ENCODE measurements around the gene FBXL16.
"Not testable (repeated sequence)": the region's sequence is repeated elsewhere in the genome, so short reads cannot be mapped to it uniquely, and the experiment has no call there.

The FBXL16 gene

DNA sequence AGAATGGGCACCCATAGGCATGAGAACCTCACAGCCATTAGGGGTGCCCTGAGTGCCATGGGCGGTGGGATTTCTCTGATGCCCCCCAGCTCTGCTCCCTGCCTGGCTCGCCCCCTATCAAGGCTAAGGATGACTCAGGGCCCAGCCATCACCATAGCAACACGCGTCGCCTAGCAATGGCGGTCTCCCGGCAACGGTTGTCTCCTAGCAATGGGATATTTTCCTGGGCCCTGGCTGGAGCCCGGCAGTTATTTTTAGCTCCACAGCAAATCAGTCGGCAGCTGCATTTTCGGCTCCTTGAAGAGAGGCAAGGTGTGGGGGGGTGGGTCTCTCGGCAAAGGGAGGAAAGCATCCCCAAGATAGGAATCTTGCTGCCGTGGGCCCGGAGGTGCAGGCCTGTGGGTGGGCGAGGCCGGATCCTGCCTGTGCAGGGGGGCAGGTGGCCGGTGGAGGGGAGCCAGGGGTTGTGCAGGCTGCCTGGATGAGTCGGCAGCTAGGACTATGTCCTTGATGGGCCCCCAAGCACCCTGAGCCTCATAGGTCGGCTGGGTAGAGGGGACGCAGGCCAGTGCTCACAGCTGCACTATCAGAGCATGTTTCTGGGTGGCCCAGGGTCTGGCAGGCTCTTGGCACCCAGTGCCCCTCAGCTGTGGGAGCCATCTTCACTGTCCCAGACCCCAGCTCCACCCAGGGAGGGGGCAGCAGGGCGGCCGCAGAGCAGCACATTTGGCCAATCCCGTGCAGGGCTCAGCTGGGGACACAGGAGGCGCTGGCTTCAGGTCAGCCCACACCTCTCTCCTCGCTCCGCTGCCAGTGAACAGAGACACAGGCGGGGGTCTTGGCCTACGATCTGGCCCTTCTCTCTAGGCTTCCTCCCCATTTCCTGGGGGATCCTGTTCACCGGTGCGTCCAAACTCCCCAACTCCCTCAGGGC, 4.2 kb upstream of the FBXL16 start:
- peak; percentile 44 for DNase-seq

DNA sequence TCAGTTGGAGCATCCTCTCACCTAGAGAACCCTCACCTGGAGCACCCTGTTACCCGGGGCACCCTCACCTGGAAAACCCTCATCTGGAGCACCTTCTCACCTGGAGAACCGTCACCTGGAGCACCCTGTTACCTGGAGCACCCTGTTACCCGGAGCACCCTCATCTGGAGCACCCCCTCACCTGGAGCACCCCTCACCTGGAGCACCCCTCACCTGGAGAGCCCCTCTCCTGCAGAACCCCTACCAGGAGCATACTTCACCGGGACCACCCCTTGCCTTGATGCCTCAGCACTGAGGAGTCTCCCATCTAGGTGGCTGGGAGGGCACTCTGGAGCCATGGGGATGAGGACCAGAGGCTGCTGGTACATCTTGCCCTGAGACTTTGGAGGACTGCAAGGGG, 3.4 kb upstream of the FBXL16 start:
- no peak for DNase-seq

DNA sequence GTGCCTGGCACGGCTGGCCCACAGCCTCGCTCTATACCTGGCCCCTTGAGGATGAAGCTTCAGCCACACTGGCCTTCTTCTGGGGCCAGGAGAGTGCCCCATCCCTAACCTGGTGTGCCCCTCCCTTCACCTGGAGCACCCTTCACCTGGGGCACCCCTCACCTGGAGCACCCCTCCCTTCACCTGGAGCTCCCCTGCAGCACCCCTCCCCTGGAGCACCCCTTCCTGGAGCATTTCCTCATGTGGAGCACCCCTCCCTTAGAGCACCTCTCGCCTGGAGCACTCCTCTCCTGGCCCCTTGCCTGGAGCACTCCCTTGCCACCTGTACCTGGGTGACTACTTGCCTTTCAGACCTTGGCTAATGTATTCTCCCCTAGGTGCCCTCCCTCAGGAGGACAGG, 2.4 kb upstream of the FBXL16 start:
- DNase-seq = no peak

DNA sequence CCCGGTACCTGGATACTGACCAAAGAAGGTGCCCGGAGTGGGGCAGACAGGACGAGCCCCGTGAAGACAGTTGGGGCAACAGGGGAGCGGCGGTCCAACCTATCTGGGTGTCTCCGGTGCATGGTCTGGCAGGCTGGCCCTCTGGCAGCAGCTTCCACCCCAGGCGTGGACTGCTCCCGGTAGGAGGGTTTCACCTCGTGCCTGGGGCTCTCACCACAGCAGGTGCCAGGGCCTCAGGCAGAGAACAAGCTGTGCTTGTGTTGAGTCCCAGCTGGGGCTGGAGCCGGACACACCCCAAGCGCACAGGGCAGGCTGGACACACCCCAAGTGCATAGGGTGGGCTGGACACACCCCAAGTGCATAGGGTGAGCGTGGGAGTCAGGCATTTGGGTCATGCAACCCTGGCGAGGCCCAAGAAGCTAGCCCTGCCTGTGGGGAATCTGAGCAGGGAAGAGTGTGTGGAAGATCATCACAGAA, 1.5 kb upstream of the FBXL16 start:
- no peak for DNase-seq

GRCh38 chr16:706189-707061, 824 bp upstream of the FBXL16 start:
- no peak for DNase-seq

DNA sequence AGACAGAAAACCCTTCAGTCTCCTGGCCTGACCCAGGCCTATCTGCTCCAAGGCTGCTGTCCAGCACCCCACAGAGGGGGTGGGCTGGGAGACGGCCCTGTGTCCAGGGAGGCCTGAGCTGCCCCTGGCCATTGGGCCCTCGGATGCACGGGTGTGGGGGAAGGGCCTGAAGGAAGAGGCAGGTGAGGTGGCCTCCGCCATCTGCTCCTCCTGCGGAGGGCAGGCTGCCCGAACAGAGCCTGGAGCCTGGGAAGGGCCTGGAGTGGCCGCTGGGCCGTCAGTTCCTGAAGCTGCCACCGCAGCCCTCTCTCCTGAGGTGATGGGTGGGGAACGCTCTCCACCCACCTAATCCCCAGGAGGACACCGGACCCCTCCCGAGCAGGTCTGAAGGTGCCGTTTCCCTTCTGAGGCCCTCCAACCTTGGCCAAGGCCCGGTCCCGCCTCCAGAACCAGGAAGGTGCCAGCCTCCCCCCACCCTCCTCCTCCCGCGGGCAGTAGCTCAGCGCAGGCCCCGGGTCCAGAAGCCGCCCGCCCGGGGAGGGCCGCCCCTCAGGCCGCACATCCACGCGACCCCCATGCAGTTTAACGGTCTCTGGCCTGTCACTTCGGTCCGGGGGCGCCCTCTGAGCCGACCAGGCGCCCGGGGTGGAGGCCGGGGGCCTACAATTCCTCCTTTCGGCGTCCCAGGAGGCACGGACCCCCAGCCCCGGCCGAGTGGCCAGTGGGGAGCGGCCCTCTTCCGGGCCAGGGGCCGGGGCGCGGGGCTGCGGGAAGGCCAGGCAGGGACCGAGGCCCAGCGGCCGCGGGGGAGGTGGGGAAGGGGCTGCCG, 835 bp downstream of the FBXL16 start:
- DNase-seq = no peak

- no peak for DNase-seq
These were observed 1.6 kb downstream of the FBXL16 start for GRCh38 chr16:704047-704446.

- DNase-seq = no peak
These were observed 2.2 kb downstream of the FBXL16 start for GRCh38 chr16:703406-703805.

- no peak for DNase-seq
These were observed 3.3 kb downstream of the FBXL16 start for GRCh38 chr16:702341-702740.

GRCh38 chr16:700684-701584, 4.7 kb downstream of the FBXL16 start:
- no peak for DNase-seq

- DNase-seq = no peak
These were observed 6.5 kb downstream of the FBXL16 start for GRCh38 chr16:698911-699671.

DNA sequence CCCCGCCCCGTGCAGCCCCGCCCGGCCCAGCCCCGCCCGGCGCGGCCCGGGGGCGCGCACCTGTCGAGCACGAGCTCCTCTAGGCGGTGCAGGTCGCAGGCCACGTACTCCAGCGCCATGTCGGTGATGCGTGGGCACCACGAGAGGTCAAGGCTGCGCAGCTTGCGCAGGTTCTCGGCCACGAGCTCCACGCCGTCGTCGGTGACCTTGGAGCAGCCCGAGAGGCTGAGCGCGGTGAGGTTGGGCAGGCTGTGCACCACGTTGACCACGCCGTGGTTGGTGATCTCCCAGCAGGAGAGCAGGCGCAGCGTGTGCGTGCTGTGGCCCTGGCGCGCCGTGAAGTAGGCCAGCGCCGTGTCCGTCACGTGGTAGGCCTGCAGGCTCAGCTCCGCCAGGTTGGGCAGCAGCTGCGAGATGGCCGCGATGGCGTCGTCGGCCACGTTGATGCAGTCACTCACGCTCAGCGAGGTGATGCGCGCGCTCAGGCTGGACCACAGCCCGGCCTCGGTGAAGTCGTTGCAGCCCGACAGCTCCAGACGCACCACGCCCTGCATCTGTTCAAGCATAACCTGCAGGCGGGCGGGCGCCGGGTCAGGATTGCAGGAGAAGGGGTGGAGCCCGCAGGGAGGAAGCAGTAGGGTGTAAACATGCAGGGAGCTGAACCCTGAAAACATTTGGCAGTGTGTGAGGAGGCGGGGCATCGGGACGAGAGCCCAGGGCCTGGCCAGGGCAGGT, 10.1 kb downstream of the FBXL16 start:
- DNase-seq = peak; percentile 79

DNA sequence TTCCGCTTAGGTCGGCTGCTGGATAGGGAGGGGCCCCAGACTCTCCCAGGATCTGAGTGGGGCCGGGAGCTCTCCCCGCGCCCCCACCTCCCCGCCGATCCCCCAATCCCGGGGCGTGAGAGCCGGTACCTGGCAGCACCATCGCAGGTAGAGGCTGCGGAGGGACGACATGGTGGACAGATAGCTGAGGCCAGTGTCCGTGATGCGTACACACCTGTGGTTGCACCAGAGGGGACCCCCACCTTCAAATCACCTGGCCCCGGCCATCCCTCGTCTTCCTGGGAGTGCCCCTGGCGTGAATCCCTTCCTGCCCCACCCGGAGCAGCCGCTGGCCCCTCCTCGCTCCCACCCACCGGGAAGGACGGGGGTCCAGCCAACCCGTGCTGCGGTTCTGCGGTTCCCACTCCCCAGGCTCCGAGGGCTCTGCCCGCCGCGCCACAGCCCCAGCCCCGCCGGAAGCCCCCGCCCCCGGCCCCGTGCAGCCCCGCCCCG, 10.7 kb downstream of the FBXL16 start:
- DNase-seq = no peak

DNA sequence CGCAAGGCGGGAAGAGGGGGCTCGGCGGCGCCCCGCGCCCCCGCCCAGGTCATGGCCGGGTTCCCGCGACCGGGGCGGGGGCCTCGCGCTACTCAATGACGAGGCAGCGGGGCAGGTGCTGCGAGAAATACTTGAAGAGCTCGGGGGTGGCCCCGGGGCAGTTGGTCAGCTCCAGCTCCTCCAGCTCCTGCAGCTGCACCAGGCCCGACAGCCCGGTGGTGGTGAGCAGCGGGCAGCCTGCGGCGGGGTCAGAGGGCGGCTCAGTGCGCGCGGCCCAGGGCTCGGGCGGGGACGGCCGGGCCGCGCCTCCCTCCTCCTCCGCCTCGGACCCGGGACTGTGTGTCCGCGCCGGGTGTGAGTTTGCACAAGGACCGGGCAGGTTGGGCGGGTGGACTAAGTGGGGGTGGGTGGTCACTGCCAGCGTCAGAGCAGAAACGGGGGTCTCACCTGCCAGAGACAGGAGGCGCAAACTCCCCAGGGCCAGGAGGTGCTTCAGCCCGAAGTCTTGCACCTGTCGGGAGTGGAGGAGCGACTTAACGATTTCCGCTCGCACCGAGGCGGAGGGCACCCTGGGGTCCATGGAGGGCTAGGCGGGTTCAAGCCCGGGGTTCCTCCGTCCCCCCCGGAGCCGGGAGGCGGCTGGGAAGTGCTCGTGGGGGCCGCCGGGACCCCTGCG, 11.3 kb downstream of the FBXL16 start:
- DNase-seq = no peak

- no peak for DNase-seq
These were observed 11.8 kb downstream of the FBXL16 start for GRCh38 chr16:693766-694165.

GRCh38 chr16:693364-693763, 12.2 kb downstream of the FBXL16 start:
- DNase-seq = no peak

DNA sequence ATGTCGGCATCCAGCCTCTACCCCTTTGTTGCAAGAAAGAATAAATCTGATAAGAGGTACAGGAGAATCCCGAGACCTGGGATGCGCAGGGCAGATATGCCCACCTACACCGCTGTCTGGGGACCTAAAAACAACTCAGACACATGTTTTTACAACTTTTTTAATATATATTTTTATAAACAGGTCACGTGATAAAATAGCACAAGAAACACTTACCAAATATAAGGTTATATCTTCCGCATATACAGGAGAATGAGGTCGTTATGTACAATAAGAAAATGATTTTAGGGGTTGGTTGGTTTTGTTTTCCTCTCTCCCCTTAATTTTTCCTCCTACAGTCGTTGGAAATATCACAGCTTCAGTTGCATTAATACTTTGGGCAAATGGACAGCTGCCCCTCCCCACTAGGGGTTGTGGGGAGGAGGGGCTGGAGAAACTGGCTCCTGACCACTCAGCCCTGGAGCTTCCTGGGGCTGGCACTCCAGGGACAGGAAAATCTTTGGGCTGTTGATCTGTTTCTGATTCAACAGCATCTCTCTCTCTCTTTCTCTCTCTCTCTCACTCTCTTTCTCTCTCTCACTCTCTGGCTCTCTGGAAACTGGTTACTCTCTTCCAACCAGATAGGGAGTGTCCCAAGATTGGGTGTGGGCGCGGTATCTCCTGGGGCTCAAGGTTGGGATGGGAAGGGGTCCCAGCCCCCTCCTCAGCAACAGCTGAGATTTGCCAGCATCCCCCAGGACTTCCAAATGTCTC, 13.1 kb downstream of the FBXL16 start:
- no peak for DNase-seq

DNA sequence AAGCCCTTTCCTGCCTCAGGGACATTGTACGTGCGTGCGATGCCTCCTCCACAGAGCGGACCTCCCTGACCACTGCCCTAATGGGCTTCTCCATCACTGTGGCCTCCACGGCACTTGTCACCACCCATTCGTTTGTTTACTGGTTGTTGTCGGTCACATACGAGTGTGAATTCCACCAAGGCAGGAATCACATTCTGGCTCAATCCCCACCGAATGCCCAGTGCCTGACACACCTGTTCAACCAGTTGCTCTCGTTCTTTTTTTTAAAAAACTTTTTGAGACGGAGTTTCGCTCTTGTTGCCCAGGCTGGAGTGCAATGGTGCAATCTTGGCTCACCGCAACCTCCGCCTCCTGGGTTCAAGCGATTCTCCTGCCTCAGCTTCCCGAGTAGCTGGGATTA, 14.4 kb downstream of the FBXL16 start:
- DNase-seq = not testable (repeated sequence)
